ENCODE measurements around the gene ELMO1. TPM values are rescaled to one million over a fixed set of nuclear protein-coding genes. Genes with fewer than 3 reads are reported as not detected.

The ELMO1 gene
- polyA plus RNA-seq, 2 of the 4 experiments (the other 2 are of a cell fraction) = 2.3 to 6.1 TPM

DNA sequence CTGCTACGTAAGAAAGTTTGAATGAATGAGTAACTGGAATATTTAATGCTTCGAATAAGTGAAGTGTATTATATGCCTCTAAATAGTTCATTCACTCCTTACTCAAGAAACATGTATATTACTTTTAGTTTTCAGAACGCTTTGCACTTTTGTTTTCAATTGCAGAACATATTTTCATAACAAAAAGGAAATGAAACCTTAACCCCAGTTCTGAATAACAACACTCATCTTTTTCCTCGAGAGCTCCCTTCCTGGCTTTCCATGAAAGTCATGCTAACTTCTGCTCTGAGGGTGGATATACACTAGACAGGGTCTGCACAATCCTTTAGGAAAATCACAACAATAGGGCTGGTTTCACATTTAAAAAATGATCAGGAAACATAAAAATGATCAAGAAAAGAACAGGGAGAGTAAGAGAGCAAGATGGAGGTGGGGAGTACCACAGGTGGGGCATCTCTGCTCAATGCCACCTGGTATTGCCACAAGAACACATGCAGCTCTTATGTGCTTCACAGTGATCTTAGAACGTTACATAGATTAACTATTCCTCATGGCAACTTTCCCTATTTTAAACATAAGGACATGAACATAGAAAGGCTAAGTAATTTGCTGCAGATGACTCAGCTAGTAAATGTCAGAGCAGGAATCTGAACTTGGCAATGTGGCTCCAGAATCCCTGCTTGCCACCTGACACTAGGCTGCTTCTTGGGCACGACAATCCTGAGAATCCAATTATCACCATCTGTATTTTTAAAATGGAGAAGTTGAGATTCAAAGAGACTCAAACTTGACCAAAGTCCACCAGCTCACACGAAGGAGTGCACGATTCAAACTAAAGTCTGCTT, 504.9 kb downstream of the ELMO1 start:
- FAIRE-seq = no peak
- CTCF ChIA-PET = interaction anchor here (1.8 kb wide), 1 partner anchor 24 kb away, joined by 6 read pairs; no protein-coding TSS in a partner anchor
- no peak overlapping the region for H3K4me3 ChIP-seq
- whole genome bisulfite sequencing (ENCODE audit: missing lambda C conversion rate) = 27% methylated on average over 8 of the region's 8 CpGs
- H3K9me3 ChIP-seq = peaks cover 14% of the 10 kb centered on the region; the same call in 2 of the 3 replicates
- no peaks in the 10 kb centered on the region for H3K4me1 ChIP-seq
- no peak overlapping the region for H3K4me2 ChIP-seq
- TF ChIP-seq MYC (IDR thresholded peaks at IDR 0.05; ENCODE audit: borderline replicate concordance, low read length) (no peak), HOXB13 (CRISPR knock-in tag; IDR thresholded peaks at IDR 0.05; ENCODE audit: low read depth) (no peak), KDM5A (IDR thresholded peaks at IDR 0.05) (no peak), BHLHE40 (IDR thresholded peaks at IDR 0.05; ENCODE audit: low read depth, low read length) (no peak), EHF (CRISPR knock-in tag; IDR thresholded peaks at IDR 0.05) (no peak), PHF8 (IDR thresholded peaks at IDR 0.05; ENCODE audit: borderline replicate concordance, low read depth) (no peak), ESRRA (IDR thresholded peaks at IDR 0.05; ENCODE audit: borderline replicate concordance, low read length) (no peak), KDM1A (IDR thresholded peaks at IDR 0.05; ENCODE audit: low read depth) (no peak), RFX5 (IDR thresholded peaks at IDR 0.05) (no peak), RNF2 (IDR thresholded peaks at IDR 0.05; ENCODE audit: borderline replicate concordance, low read depth) (no peak), EP300 (IDR thresholded peaks at IDR 0.05) (no peak), HOXB5 (CRISPR knock-in tag; IDR thresholded peaks at IDR 0.05) (no peak), SMC3 (IDR thresholded peaks at IDR 0.05) (no peak), HDAC2 (IDR thresholded peaks at IDR 0.05) (no peak), HOXA7 (CRISPR knock-in tag; IDR thresholded peaks at IDR 0.05) (no peak)
- TF ChIP-seq, protein P1, sequence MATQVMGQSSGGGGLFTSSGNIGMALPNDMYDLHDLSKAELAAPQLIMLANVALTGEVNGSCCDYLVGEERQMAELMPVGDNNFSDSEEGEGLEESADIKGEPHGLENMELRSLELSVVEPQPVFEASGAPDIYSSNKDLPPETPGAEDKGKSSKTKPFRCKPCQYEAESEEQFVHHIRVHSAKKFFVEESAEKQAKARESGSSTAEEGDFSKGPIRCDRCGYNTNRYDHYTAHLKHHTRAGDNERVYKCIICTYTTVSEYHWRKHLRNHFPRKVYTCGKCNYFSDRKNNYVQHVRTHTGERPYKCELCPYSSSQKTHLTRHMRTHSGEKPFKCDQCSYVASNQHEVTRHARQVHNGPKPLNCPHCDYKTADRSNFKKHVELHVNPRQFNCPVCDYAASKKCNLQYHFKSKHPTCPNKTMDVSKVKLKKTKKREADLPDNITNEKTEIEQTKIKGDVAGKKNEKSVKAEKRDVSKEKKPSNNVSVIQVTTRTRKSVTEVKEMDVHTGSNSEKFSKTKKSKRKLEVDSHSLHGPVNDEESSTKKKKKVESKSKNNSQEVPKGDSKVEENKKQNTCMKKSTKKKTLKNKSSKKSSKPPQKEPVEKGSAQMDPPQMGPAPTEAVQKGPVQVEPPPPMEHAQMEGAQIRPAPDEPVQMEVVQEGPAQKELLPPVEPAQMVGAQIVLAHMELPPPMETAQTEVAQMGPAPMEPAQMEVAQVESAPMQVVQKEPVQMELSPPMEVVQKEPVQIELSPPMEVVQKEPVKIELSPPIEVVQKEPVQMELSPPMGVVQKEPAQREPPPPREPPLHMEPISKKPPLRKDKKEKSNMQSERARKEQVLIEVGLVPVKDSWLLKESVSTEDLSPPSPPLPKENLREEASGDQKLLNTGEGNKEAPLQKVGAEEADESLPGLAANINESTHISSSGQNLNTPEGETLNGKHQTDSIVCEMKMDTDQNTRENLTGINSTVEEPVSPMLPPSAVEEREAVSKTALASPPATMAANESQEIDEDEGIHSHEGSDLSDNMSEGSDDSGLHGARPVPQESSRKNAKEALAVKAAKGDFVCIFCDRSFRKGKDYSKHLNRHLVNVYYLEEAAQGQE (IDR thresholded peaks at IDR 0.05) = no peak
- TF ChIP-seq, protein P2, sequence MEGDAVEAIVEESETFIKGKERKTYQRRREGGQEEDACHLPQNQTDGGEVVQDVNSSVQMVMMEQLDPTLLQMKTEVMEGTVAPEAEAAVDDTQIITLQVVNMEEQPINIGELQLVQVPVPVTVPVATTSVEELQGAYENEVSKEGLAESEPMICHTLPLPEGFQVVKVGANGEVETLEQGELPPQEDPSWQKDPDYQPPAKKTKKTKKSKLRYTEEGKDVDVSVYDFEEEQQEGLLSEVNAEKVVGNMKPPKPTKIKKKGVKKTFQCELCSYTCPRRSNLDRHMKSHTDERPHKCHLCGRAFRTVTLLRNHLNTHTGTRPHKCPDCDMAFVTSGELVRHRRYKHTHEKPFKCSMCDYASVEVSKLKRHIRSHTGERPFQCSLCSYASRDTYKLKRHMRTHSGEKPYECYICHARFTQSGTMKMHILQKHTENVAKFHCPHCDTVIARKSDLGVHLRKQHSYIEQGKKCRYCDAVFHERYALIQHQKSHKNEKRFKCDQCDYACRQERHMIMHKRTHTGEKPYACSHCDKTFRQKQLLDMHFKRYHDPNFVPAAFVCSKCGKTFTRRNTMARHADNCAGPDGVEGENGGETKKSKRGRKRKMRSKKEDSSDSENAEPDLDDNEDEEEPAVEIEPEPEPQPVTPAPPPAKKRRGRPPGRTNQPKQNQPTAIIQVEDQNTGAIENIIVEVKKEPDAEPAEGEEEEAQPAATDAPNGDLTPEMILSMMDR (IDR thresholded peaks at IDR 0.05) = no peak
- TF ChIP-seq, protein P3, sequence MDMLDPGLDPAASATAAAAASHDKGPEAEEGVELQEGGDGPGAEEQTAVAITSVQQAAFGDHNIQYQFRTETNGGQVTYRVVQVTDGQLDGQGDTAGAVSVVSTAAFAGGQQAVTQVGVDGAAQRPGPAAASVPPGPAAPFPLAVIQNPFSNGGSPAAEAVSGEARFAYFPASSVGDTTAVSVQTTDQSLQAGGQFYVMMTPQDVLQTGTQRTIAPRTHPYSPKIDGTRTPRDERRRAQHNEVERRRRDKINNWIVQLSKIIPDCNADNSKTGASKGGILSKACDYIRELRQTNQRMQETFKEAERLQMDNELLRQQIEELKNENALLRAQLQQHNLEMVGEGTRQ (IDR thresholded peaks at IDR 0.05) = no peak
- TF ChIP-seq, protein P4, sequence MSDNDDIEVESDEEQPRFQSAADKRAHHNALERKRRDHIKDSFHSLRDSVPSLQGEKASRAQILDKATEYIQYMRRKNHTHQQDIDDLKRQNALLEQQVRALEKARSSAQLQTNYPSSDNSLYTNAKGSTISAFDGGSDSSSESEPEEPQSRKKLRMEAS (IDR thresholded peaks at IDR 0.05) = no peak
- TF ChIP-seq, protein P5, sequence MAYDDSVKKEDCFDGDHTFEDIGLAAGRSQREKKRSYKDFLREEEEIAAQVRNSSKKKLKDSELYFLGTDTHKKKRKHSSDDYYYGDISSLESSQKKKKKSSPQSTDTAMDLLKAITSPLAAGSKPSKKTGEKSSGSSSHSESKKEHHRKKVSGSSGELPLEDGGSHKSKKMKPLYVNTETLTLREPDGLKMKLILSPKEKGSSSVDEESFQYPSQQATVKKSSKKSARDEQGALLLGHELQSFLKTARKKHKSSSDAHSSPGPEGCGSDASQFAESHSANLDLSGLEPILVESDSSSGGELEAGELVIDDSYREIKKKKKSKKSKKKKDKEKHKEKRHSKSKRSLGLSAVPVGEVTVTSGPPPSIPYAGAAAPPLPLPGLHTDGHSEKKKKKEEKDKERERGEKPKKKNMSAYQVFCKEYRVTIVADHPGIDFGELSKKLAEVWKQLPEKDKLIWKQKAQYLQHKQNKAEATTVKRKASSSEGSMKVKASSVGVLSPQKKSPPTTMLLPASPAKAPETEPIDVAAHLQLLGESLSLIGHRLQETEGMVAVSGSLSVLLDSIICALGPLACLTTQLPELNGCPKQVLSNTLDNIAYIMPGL (CRISPR knock-in tag; IDR thresholded peaks at IDR 0.05; ENCODE audit: borderline replicate concordance) = no peak
- no peak for DNase-seq (ENCODE audit: low read depth in 1 of 2, low spot score in 1 of 2)
- POLR2A ChIA-PET = no interaction called here
- no peak overlapping the region for H3K27ac ChIP-seq
- ATAC-seq = no peak

All from A549 (cell line).